GM12878 (cell line): Measurements from ENCODE around the gene ZNF608. TPM values are rescaled to one million over a fixed set of nuclear protein-coding genes. Genes with fewer than 3 reads are reported as not detected.

Experiments used
- ATAC-seq: fragments of 200-7000 bp; cut with Tn5 transposase; 3 replicates; pipeline ENCODE4 v1.9.1; 2020; ENCODE audit warnings: mild to moderate bottlenecking, moderate library complexity
- BruUV-seq: library from RNA; stranded (reverse); fragments of 400-500 nt; replicated peaks from 2 replicates; lab custom pipeline; 2021; lab: Mats Ljungman, UMichigan
- CTCF ChIA-PET: fragments of 300-600 bp; sonication (Branson Sonifier 250); formaldehyde crosslinking; extraction: SDS; loops from one replicate; lab custom pipeline; 2021; ENCODE audit warnings: inconsistent platforms; lab: Yijun Ruan, JAX
- POLR2A ChIA-PET: fragments of 350-600 bp; formaldehyde crosslinking; extraction: SDS; loops from one replicate; lab custom pipeline; 2021; ENCODE audit warnings: inconsistent platforms; lab: Charles Lee
- RAD21 ChIA-PET: fragments of 300-600 bp; sonication (Branson Sonifier 250); formaldehyde crosslinking; loops from one replicate; lab custom pipeline; 2023; ENCODE audit warnings: antibody characterized with exemption; ENCODE audit not compliant: unreplicated experiment; lab: Charles Lee
- SMC1A ChIA-PET: fragments of 300-600 bp; sonication (Branson Sonifier 250); formaldehyde crosslinking; loops from one replicate; lab custom pipeline; 2023; ENCODE audit not compliant: unreplicated experiment, uncharacterized antibody; lab: Charles Lee
- DNase-seq: peaks from one replicate; pipeline ENCODE4 v3.0.0-alpha.2; 2011; ENCODE audit warnings: low read depth, low spot score
- FAIRE-seq: peaks from 3 replicates; lab custom pipeline; 2011; peaks lifted over from hg19 to GRCh38; lab: Jason Lieb, UNC
- H2AFZ ChIP-seq: 2 replicates; pipeline ENCODE4 v1.6.0; 2011; ENCODE audit warnings: low read depth, low read length, control low read depth; ENCODE audit not compliant: control insufficient read depth
- H3K27ac ChIP-seq: 2 replicates; pipeline ENCODE4 v1.5.1; 2011; ENCODE audit warnings: control low read depth; ENCODE audit not compliant: control insufficient read depth, insufficient read depth
- H3K27me3 ChIP-seq, 2 experiments: replicated peaks in 1 of 2; 2 replicates each; pipeline versions ENCODE4 v1.6.0 to v1.6.1; 2011; ENCODE audit warnings: low read length in 1 of 2; ENCODE audit not compliant: control insufficient read depth in 2 of 2, insufficient read depth in 2 of 2
- H3K36me3 ChIP-seq, 2 experiments: 2 replicates each; pipeline ENCODE4 v1.5.1; 2011; ENCODE audit warnings: low read length in 1 of 2; ENCODE audit not compliant: control insufficient read depth in 2 of 2, insufficient read depth in 2 of 2
- H3K4me1 ChIP-seq: 2 replicates; pipeline ENCODE4 v1.6.1; 2011; ENCODE audit warnings: mild to moderate bottlenecking, low read length, moderate library complexity, mixed read lengths; ENCODE audit not compliant: control insufficient read depth, insufficient read depth
- H3K4me2 ChIP-seq: 2 replicates; pipeline ENCODE4 v1.6.0; 2011; ENCODE audit warnings: control low read depth; ENCODE audit not compliant: control insufficient read depth, insufficient read depth
- H3K4me3 ChIP-seq: fragments of 200-600 bp; sonication (generic); 2 replicates; pipeline ENCODE4 v1.5.1; 2016
- H3K79me2 ChIP-seq: 2 replicates; pipeline ENCODE4 v1.6.0; 2011; ENCODE audit warnings: low read length; ENCODE audit not compliant: control insufficient read depth, insufficient read depth
- H3K9ac ChIP-seq: 2 replicates; pipeline ENCODE4 v1.8.0; 2011; ENCODE audit warnings: low read length, control low read depth, mixed read lengths; ENCODE audit not compliant: control insufficient read depth, insufficient read depth
- H3K9me3 ChIP-seq: replicated peaks from 3 replicates; pipeline ENCODE4 v1.5.1; 2011; ENCODE audit warnings: mild to moderate bottlenecking, low read length; ENCODE audit not compliant: control insufficient read depth, insufficient read depth
- H4K20me1 ChIP-seq: 2 replicates; pipeline ENCODE4 v1.6.0; 2011; ENCODE audit not compliant: control insufficient read depth, insufficient read depth
- KAT2A ChIP-seq: conservative IDR thresholded peaks from 2 replicates; pipeline ENCODE4 v1.6.1; 2011; ENCODE audit warnings: low read depth, low read length; ENCODE audit not compliant: control insufficient read depth
- POU2F2 ChIP-seq: IDR thresholded peaks from 3 replicates; pipeline ENCODE4 v1.6.1; 2011; ENCODE audit warnings: low read depth, mild to moderate bottlenecking, low read length, borderline replicate concordance
- RELA ChIP-seq: fragments of 450-650 bp; IDR thresholded peaks from 2 replicates; pipeline ENCODE4 v1.8.0; 2014; ENCODE audit warnings: borderline replicate concordance; ENCODE audit not compliant: partially characterized antibody
- RUNX3 ChIP-seq: IDR thresholded peaks from 2 replicates; pipeline ENCODE4 v1.6.1; 2012; ENCODE audit warnings: low read length, inconsistent platforms
- SMAD5 ChIP-seq: IDR thresholded peaks from 2 replicates; pipeline ENCODE4 v1.6.1; 2016; ENCODE audit warnings: antibody characterized with exemption, low read depth
- TARDBP ChIP-seq: IDR thresholded peaks from 2 replicates; pipeline ENCODE4 v1.6.1; 2016; ENCODE audit warnings: borderline replicate concordance
- TBL1XR1 ChIP-seq: IDR thresholded peaks from 2 replicates; pipeline ENCODE4 v1.6.1; 2012; ENCODE audit warnings: low read depth, low read length, improper control_type of control experiment
- YBX1 ChIP-seq: fragments of 450-650 bp; IDR thresholded peaks from 2 replicates; pipeline ENCODE4 v1.6.1; 2016; ENCODE audit warnings: antibody characterized with exemption
- ZNF207 ChIP-seq: fragments of 450-650 bp; IDR thresholded peaks from 2 replicates; pipeline ENCODE4 v1.6.1; 2014; ENCODE audit warnings: antibody characterized with exemption, mild to moderate bottlenecking, borderline replicate concordance
- WGBS: methylation state at CpG from one replicate; pipeline ENCODE4 v1.1.6; 2016; ENCODE audit warnings: low lambda C conversion rate; ENCODE audit not compliant: insufficient replicate concordance, insufficient coverage; ENCODE audit errors: missing lambda C conversion rate; 5-methylcytosine and 5-hydroxymethylcytosine counted together
- in situ Hi-C: fragments of 300-500 bp; cut with MboI; formaldehyde crosslinking; loops from 9 replicates; pipeline ENCODE4 v1.14.3; 2018; ENCODE audit warnings: mixed read lengths
- intact Hi-C: fragments of 100-400 bp; cut with micrococcal nuclease; formaldehyde crosslinking; loops from one replicate; pipeline ENCODE4 v1.14.2; 2022; ENCODE audit not compliant: unreplicated experiment
- polyA plus RNA-seq, 11 experiments: library from polyadenylated mRNA; depleted of rRNA in 4 of 11; unstranded in 6 of 11; stranded (reverse) in 5 of 11; fragments of >200 nt; fragmentation: Nextera tagmentation in 4 of 11; fragmentation: Illumina TruSeq in 1 of 11; extraction: Ambion mirVana in 4 of 11; extraction: Trizol in 1 of 11; gene quantifications; 1 replicate in 1 of 11; 2 replicates in 10 of 11; pipeline versions ENCODE4 v1.2.1 to v1.2.3, GENCODE V29; 2011 to 2016; ENCODE audit warnings: inconsistent platforms in 2 of 11, missing spikeins in 2 of 11, low read depth in 1 of 11
- total RNA-seq, 4 experiments: library from RNA; depleted of rRNA in 3 of 4; stranded (reverse); fragments of >200 nt in 3 of 4; fragmentation: Illumina TruSeq in 1 of 4; extraction: Trizol in 1 of 4; gene quantifications; 2 replicates each; pipeline versions ENCODE4 v1.2.1 to v1.2.3, GENCODE V29; 2013 to 2021
- TF ChIP-seq, protein P1 (sequence below): fragments of 450-650 bp; IDR thresholded peaks from 2 replicates; pipeline ENCODE4 v1.6.1; 2017; ENCODE audit warnings: mild to moderate bottlenecking, moderate library complexity

The ZNF608 gene
- total and polyA plus RNA-seq, 10 of the 15 experiments (the other 5 are each of a cell fraction or from before 2014, with no cell fraction given) = 0.19 to 6.7 (median 0.64) TPM

DNA sequence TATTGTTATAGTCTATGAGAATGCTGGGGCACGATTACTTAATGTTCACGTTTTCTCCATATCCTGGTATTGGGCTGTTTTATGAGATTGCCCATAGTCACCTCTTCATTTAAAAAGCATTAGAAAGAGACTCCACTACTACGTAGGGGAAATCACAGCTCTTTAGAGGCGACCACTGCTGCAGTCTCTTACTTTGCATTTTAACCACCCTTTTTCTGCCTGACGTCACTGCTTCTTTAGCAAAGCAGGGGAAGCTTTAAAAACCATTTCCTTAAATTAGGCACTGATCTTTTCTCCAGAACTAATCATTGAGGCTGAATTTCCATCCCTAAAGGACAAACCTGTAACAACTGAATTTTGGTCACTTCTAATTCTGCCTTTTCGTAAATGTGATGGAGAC, 38.9 kb downstream of the ZNF608 start (continued):
- TF ChIP-seq, protein P1, sequence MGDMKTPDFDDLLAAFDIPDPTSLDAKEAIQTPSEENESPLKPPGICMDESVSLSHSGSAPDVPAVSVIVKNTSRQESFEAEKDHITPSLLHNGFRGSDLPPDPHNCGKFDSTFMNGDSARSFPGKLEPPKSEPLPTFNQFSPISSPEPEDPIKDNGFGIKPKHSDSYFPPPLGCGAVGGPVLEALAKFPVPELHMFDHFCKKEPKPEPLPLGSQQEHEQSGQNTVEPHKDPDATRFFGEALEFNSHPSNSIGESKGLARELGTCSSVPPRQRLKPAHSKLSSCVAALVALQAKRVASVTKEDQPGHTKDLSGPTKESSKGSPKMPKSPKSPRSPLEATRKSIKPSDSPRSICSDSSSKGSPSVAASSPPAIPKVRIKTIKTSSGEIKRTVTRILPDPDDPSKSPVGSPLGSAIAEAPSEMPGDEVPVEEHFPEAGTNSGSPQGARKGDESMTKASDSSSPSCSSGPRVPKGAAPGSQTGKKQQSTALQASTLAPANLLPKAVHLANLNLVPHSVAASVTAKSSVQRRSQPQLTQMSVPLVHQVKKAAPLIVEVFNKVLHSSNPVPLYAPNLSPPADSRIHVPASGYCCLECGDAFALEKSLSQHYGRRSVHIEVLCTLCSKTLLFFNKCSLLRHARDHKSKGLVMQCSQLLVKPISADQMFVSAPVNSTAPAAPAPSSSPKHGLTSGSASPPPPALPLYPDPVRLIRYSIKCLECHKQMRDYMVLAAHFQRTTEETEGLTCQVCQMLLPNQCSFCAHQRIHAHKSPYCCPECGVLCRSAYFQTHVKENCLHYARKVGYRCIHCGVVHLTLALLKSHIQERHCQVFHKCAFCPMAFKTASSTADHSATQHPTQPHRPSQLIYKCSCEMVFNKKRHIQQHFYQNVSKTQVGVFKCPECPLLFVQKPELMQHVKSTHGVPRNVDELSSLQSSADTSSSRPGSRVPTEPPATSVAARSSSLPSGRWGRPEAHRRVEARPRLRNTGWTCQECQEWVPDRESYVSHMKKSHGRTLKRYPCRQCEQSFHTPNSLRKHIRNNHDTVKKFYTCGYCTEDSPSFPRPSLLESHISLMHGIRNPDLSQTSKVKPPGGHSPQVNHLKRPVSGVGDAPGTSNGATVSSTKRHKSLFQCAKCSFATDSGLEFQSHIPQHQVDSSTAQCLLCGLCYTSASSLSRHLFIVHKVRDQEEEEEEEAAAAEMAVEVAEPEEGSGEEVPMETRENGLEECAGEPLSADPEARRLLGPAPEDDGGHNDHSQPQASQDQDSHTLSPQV = no peak
- TF ChIP-seq RUNX3 (peak; percentile 52; the same call in 1 of the 2 replicates), POU2F2 (0 out of 3 replicates have a peak, but pooled peaks have one; percentile 21), TBL1XR1 (no peak), RELA (no peak)

DNA sequence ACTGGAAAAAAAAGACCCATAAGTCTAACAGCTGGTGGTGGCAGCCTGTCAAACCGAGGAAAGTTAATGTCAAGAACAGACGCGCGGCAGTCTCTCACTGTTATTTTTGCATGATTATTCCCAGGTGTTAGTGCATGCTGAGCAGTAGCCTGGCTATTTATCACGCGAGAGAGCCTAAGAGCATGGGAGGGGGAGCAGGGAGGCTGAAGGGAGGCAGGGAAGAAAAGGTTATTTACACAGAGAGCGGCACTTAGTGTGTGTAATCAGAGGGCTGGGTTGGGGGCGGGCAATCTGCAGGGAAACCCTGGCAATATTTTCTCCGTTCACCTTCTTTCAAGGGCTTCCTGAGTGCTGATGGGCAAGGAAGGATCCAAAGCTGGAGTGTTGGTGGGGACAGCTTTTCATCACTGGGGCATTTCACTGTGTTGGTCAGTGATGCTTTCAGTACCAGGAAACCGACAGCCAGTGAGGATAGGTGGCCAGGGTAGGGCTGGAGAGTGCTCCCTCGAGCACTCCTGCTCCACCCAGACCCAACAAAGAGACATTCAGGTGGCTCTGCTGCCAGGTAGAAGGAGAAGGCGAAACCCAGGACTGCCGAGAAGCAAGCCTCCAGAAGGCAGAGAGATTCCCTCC, 39.6 kb downstream of the ZNF608 start:
- CTCF ChIA-PET = interaction anchor here (0.9 to 1.1 kb wide), 3 partner anchors 18 to 55 kb away, joined by 3 to 4 read pairs (median 4); no protein-coding TSS in a partner anchor
- TF ChIP-seq SMAD5 (no peak), YBX1 (no peak), ZNF207 (no peak), KAT2A (no peak), TARDBP (no peak)
- H3K79me2 ChIP-seq = peaks cover 48% of the 10 kb centered on the region
- in situ Hi-C loops (loop anchor here (25.0 kb wide), 1 partner anchor 1045 kb away; no protein-coding TSS in a partner anchor), intact Hi-C loops (no loop called here)
- H3K9me3 ChIP-seq = no peaks in the 10 kb centered on the region
- 61% methylated on average over 13 of the region's 13 CpGs for WGBS
- POLR2A ChIA-PET = interaction anchor here (1.0 to 1.8 kb wide), 5 partner anchors 13 to 43 kb away, joined by 3 to 6 read pairs (median 3); no protein-coding TSS in a partner anchor
- RAD21 ChIA-PET = interaction anchor here (0.6 to 5.2 kb wide), 18 partner anchors 10 to 214 kb away, joined by 3 to 42 read pairs (median 4); partner anchors contain the start of gene ZNF608
- ATAC-seq (no peak), FAIRE-seq (no peak), DNase-seq (no peak)
- BruUV-seq = no TSS peak
- H2AFZ ChIP-seq = peak overlapping the region; percentile 54
- peak overlapping the region; percentile 77 for H3K4me2 ChIP-seq
- no peaks in the 10 kb centered on the region for H3K36me3 ChIP-seq
- peak overlapping the region; percentile 55 for H3K9ac ChIP-seq
- peak overlapping the region; percentile 16; the same call in 1 of the 2 replicates for H3K4me3 ChIP-seq
- no peaks in the 10 kb centered on the region for H3K27me3 ChIP-seq
- peak overlapping the region; percentile 78 for H3K27ac ChIP-seq
- H4K20me1 ChIP-seq = no peaks in the 10 kb centered on the region
- SMC1A ChIA-PET = interaction anchor here (0.6 to 5.6 kb wide), 26 partner anchors 8 to 273 kb away, joined by 3 to 42 read pairs (median 5); partner anchors contain the start of gene ZNF608
- peaks cover 61% of the 10 kb centered on the region for H3K4me1 ChIP-seq
